ENCODE results near the gene CDCP1. TPM values are rescaled to one million over a fixed set of nuclear protein-coding genes. Genes with fewer than 3 reads are reported as not detected.

CDCP1 gene
- total and polyA plus RNA-seq, 2 donors (not counting 1 experiment from before 2014, with no cell fraction given), result not detected

DNA sequence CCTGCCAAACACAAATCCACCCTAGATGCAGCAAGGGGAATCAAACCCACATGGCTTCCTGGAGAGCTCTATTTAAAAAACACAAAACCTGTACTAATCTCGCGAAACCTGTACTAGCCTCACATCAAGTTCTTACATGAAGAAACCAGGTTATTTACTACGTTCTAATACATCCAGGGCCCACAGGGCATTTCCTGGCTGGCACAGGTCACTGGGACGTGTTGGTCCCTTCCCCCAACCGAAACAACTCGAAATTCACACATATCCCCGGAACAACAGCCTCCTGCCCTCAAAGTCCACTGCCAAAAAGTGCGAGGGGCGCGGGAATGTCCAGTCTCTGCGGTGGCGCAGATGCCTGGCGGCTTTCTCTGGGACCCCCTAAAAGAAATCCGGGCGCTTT lies 955 bp downstream of the CDCP1 start:
- Mint-ChIP-seq H3K27me3 (peaks cover 53% of the 10 kb centered on the region), H3K4me1 (peaks cover 23% of the 10 kb centered on the region), H3K4me3 (peak overlapping the region; percentile 48), H3K27ac (no peak overlapping the region), H3K9me3 (ENCODE audit: insufficient read depth) (no peaks in the 10 kb centered on the region)
- H2AFZ ChIP-seq (ENCODE audit: insufficient read depth, low read depth, low read length, poor library complexity, severe bottlenecking), result peak overlapping the region; percentile 22
- TF ChIP-seq, protein P1, sequence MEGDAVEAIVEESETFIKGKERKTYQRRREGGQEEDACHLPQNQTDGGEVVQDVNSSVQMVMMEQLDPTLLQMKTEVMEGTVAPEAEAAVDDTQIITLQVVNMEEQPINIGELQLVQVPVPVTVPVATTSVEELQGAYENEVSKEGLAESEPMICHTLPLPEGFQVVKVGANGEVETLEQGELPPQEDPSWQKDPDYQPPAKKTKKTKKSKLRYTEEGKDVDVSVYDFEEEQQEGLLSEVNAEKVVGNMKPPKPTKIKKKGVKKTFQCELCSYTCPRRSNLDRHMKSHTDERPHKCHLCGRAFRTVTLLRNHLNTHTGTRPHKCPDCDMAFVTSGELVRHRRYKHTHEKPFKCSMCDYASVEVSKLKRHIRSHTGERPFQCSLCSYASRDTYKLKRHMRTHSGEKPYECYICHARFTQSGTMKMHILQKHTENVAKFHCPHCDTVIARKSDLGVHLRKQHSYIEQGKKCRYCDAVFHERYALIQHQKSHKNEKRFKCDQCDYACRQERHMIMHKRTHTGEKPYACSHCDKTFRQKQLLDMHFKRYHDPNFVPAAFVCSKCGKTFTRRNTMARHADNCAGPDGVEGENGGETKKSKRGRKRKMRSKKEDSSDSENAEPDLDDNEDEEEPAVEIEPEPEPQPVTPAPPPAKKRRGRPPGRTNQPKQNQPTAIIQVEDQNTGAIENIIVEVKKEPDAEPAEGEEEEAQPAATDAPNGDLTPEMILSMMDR (IDR thresholded peaks at IDR 0.05), result no peak
- TF ChIP-seq EZH2 (IDR thresholded peaks at IDR 0.05; ENCODE audit: borderline replicate concordance, insufficient read depth, low read depth, low read length, poor library complexity, severe bottlenecking), result no peak
- 14% methylated on average over 13 of the region's 15 CpGs for WGBS (ENCODE audit: insufficient coverage)
- peak overlapping the region in 1 of 5 experiments; percentile 33 for H3K4me3 ChIP-seq (ENCODE audit: control extremely low read depth in 1 of 5, extremely low read depth in 1 of 5, insufficient read depth in 1 of 5, low read depth in 2 of 5, low read length in 4 of 5)
- ChIA-PET CTCF (no interaction called here), POLR2A (no interaction called here)
- H3K27ac ChIP-seq (ENCODE audit: low read length in 2 of 2), result no peak overlapping the region
- no peaks in the 10 kb centered on the region for H3K79me2 ChIP-seq (ENCODE audit: control insufficient read depth, insufficient read depth, low read length)
- no peaks in the 10 kb centered on the region for H4K20me1 ChIP-seq (ENCODE audit: control insufficient read depth, insufficient read depth, low read length, poor library complexity, severe bottlenecking)
- no peak overlapping the region for H3K9ac ChIP-seq (ENCODE audit: low read length)
- peaks cover 0 to 11% (median 0%) of the 10 kb centered on the region in 3 donors for H3K9me3 ChIP-seq (ENCODE audit: control extremely low read depth in 1 of 3, control insufficient read depth in 2 of 3, insufficient read depth in 1 of 3, low read length in 2 of 3)
- ATAC-seq (ENCODE audit: low read depth), result no peak
- peak overlapping the region; percentile 67 for H3K4me2 ChIP-seq (replicated peaks; ENCODE audit: low read depth, low read length, poor library complexity, severe bottlenecking)
- H3K36me3 ChIP-seq (replicated peaks in 1 of 2; ENCODE audit: control extremely low read depth in 1 of 2, control insufficient read depth in 1 of 2, extremely low read depth in 1 of 2, insufficient read depth in 2 of 2, low read length in 1 of 2), result no peaks in the 10 kb centered on the region
- peaks cover 0 to 31% (median 9%) of the 10 kb centered on the region in 4 experiments for H3K27me3 ChIP-seq (replicated peaks in 1 of 4; ENCODE audit: control extremely low read depth in 1 of 4, control insufficient read depth in 3 of 4, insufficient read depth in 4 of 4, low read length in 3 of 4)
- H3K4me1 ChIP-seq (ENCODE audit: control insufficient read depth in 2 of 2, insufficient read depth in 2 of 2, low read length in 2 of 2), result peaks cover 18 to 27% of the 10 kb centered on the region in 2 donors
- intact Hi-C loops (cut with micrococcal nuclease), result no loop called here
- DNase-seq, result no peak

DNA sequence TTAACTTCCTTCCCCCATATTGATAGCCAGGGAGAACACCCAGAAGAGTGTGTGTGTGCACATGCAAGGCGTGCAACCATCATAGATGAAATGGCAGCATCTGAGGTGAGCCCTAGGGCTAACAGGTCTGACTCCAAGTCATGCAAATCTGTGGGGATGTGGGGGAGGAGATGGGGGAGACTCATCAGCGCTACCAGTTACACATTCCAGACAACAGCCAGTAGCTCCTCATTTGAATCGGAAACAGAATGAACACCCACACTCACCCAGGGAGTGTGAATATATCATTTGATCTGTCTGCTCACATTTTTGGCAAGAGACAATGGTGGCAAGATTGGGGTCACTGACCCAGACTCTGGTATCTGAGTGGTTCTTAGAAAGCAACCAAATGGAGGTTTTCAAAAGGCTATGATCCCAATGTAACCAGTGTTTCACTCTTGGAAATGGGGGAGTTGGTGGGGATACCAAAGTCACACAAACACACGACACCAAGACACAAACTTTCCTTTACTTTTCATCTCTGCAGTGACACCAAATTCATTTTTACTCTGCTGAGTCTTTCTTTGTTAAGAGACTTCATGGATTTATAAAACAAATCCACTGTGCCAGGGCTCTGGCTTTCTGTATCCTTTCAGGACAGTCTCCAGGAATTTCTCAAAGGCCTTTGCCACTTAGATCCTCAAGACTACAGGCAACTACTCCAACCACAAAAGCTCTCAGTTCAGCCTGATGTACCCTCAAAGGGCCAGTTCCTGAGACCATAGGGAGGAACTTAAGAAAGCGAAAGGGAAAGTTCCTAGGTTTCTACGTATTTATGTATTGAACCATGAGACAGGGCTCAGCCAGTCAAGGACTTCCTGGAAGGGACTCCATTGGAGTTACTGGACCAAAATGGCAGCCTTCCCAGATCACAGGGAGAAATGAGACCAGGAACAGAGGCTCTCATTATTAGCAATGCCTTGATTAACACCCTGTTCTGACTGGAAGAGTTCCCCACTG lies 2.2 kb downstream of the CDCP1 start:
- no peaks in the 10 kb centered on the region for H3K36me3 ChIP-seq (replicated peaks in 1 of 2; ENCODE audit: control extremely low read depth in 1 of 2, control insufficient read depth in 1 of 2, extremely low read depth in 1 of 2, insufficient read depth in 2 of 2, low read length in 1 of 2)
- no peak for ATAC-seq (ENCODE audit: low read depth)
- Mint-ChIP-seq H3K9me3 (ENCODE audit: insufficient read depth) (no peaks in the 10 kb centered on the region), H3K4me1 (peaks cover 23% of the 10 kb centered on the region), H3K27me3 (peaks cover 50% of the 10 kb centered on the region), H3K27ac (no peak overlapping the region), H3K4me3 (peak overlapping the region; percentile 60)
- no peak for TF ChIP-seq EZH2 (IDR thresholded peaks at IDR 0.05; ENCODE audit: borderline replicate concordance, insufficient read depth, low read depth, low read length, poor library complexity, severe bottlenecking)
- TF ChIP-seq, protein P1 (IDR thresholded peaks at IDR 0.05), result no peak
- peaks cover 0 to 31% (median 9%) of the 10 kb centered on the region in 4 experiments for H3K27me3 ChIP-seq (replicated peaks in 1 of 4; ENCODE audit: control extremely low read depth in 1 of 4, control insufficient read depth in 3 of 4, insufficient read depth in 4 of 4, low read length in 3 of 4)
- H3K79me2 ChIP-seq (ENCODE audit: control insufficient read depth, insufficient read depth, low read length), result no peaks in the 10 kb centered on the region
- peaks cover 18 to 27% of the 10 kb centered on the region in 2 donors for H3K4me1 ChIP-seq (ENCODE audit: control insufficient read depth in 2 of 2, insufficient read depth in 2 of 2, low read length in 2 of 2)
- 17% methylated on average over 2 of the region's 6 CpGs for WGBS (ENCODE audit: insufficient coverage)
- peak overlapping the region; percentile 58 for H3K4me2 ChIP-seq (replicated peaks; ENCODE audit: low read depth, low read length, poor library complexity, severe bottlenecking)
- no peak overlapping the region for H3K27ac ChIP-seq (ENCODE audit: low read length in 2 of 2)
- peak overlapping the region in 3 of 5 experiments; percentile 15 to 42 (median 26) for H3K4me3 ChIP-seq (ENCODE audit: control extremely low read depth in 1 of 5, extremely low read depth in 1 of 5, insufficient read depth in 1 of 5, low read depth in 2 of 5, low read length in 4 of 5)
- ChIA-PET POLR2A (no interaction called here), CTCF (no interaction called here)
- intact Hi-C loops (cut with micrococcal nuclease), result no loop called here
- H3K9me3 ChIP-seq (ENCODE audit: control extremely low read depth in 1 of 3, control insufficient read depth in 2 of 3, insufficient read depth in 1 of 3, low read length in 2 of 3), result peaks cover 0 to 6% (median 0%) of the 10 kb centered on the region in 3 donors
- no peak for DNase-seq
- H3K9ac ChIP-seq (ENCODE audit: low read length), result peak overlapping the region; percentile 45
- H4K20me1 ChIP-seq (ENCODE audit: control insufficient read depth, insufficient read depth, low read length, poor library complexity, severe bottlenecking), result no peaks in the 10 kb centered on the region
- peak overlapping the region; percentile 67 for H2AFZ ChIP-seq (ENCODE audit: insufficient read depth, low read depth, low read length, poor library complexity, severe bottlenecking)
